ENCODE data around the gene MS4A6A. TPM values are rescaled to one million over a fixed set of nuclear protein-coding genes. Genes with fewer than 3 reads are reported as not detected.
"Not testable (repeated sequence)": the region's sequence is repeated elsewhere in the genome, so short reads cannot be mapped to it uniquely, and the experiment has no call there.

MS4A6A gene
- polyA plus RNA-seq, 1 donor from 2014 or later, result 2.4 TPM

- peaks cover 15% of the 10 kb centered on the region for H3K27me3 Mint-ChIP-seq
- H3K4me3 Mint-ChIP-seq, result no peak overlapping the region
- peaks cover 0 to 9% (median 0%) of the 10 kb centered on the region in 3 donors for H3K9me3 Mint-ChIP-seq
- H3K4me1 Mint-ChIP-seq, result no peaks in the 10 kb centered on the region
- peak overlapping the region in 1 of 3 donors; percentile 11 for H3K27ac Mint-ChIP-seq
- peaks cover 2% of the 10 kb centered on the region for H3K36me3 Mint-ChIP-seq
These were observed 18.3 kb downstream of the MS4A6A start for GRCh38 chr11:60164550-60165075.

DNA sequence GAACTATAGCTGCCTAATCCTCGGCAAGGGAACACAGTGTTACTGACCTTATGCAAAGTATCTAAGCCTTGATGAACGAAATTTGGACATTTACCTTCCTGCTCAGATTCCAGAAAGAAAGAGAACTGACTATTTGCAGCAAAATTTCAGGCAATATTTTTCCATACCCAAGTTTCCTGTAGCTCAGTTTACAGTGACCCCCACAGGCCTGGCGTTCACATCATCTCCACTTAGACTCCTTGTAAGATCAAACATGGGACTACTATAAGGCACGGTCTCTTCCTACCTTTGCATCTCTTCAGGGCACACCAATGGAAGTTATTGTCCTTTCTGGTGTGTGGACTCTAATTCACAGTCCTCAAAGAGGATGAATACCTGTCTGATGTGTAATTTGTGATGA lies 21.1 kb downstream of the MS4A6A start:
- H3K4me1 Mint-ChIP-seq, result no peaks in the 10 kb centered on the region
- H3K9me3 Mint-ChIP-seq, result peaks cover 0 to 5% (median 0%) of the 10 kb centered on the region in 3 donors
- H3K36me3 Mint-ChIP-seq, result peaks cover 2% of the 10 kb centered on the region
- no peak overlapping the region for H3K4me3 Mint-ChIP-seq
- H3K27ac Mint-ChIP-seq, result no peak overlapping the region
- H3K27me3 Mint-ChIP-seq, result peaks cover 20% of the 10 kb centered on the region

DNA sequence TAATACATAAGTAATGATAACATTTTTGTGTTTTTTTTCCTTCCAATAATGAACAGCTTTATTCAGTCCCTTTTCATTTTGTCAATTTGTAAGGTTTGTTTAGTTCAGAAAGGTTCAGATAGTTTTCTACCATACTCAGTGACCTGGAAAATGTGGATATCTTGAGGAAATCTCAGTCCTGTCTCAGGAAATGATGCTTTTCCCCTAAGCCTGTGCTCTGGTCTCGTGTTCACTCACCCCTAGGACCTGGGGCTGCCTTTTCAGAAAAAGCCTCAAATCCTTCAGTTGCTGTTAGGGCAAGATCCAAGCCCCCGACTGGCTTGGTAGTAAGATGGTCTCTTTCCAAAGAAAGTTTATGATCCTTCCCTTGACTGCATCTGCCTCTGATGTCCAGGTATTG lies 21.8 kb downstream of the MS4A6A start:
- Mint-ChIP-seq H3K9me3 (peaks cover 1 to 5% (median 2%) of the 10 kb centered on the region in 3 donors), H3K4me1 (no peaks in the 10 kb centered on the region), H3K27ac (no peak overlapping the region), H3K36me3 (peaks cover 2% of the 10 kb centered on the region), H3K27me3 (peaks cover 18% of the 10 kb centered on the region), H3K4me3 (no peak overlapping the region)

- Mint-ChIP-seq H3K4me1 (no peaks in the 10 kb centered on the region), H3K9me3 (peaks cover under 1 to 6% (median 2%) of the 10 kb centered on the region in 3 donors), H3K27me3 (peaks cover 17% of the 10 kb centered on the region), H3K4me3 (no peak overlapping the region), H3K27ac (no peak overlapping the region), H3K36me3 (peaks cover 2% of the 10 kb centered on the region)
These were observed 23.0 kb downstream of the MS4A6A start for GRCh38 chr11:60159868-60160267.

DNA sequence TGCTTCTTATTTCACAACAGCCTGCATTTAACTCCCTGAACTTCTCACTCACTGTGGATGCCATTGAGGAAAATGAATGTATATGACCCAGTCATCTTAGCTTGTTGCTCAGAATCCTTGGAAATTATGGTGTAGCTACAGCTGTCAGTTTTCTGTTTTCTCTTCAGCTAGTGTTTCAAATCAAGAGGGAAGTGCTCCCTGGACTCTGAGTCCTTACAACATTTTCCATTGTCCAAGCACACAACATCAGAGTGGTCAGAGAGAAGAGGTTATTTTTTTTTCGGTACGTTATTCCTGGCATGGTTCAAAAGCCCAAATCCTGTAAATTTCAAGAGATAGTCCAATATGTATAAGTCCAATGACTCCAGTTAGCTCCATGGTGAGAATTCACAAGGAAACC lies 23.6 kb downstream of the MS4A6A start:
- Mint-ChIP-seq H3K4me1 (no peaks in the 10 kb centered on the region), H3K27ac (no peak overlapping the region), H3K9me3 (peaks cover 0 to 6% (median 2%) of the 10 kb centered on the region in 3 donors), H3K27me3 (peaks cover 17% of the 10 kb centered on the region), H3K36me3 (peaks cover 2% of the 10 kb centered on the region), H3K4me3 (no peak overlapping the region)

DNA sequence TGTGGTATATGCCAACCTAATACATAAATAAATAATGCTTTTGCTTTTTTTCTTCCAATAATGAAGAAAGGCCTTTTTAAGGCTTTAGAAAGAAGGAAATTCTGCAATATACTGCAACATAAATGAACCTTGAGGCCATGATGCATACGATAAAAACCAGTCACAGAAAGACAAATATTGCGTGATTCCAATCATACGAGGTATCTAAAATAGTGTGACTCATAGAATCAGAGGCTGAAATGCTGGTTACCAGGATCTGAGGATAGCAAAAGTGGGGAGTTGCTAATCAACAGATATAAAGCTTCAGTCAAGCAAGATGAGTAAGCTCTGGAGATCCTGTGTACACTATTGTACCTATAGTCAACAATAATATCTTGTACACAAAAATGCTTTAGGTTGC lies 24.2 kb downstream of the MS4A6A start:
- Mint-ChIP-seq H3K9me3 (peaks cover 0 to 6% (median 2%) of the 10 kb centered on the region in 3 donors), H3K27me3 (peaks cover 17% of the 10 kb centered on the region), H3K36me3 (peaks cover 2% of the 10 kb centered on the region), H3K4me1 (no peaks in the 10 kb centered on the region), H3K27ac (no peak overlapping the region), H3K4me3 (no peak overlapping the region)

- Mint-ChIP-seq H3K36me3 (peaks cover 2% of the 10 kb centered on the region), H3K27me3 (peaks cover 13% of the 10 kb centered on the region), H3K9me3 (peaks cover 2 to 6% (median 2%) of the 10 kb centered on the region in 3 donors), H3K4me3 (no peak overlapping the region), H3K27ac (no peak overlapping the region), H3K4me1 (no peaks in the 10 kb centered on the region)
These were observed 27.0 kb downstream of the MS4A6A start for GRCh38 chr11:60155931-60156330.

GRCh38 chr11:60152727-60153126 lies 30.2 kb downstream of the MS4A6A start:
- H3K27me3 Mint-ChIP-seq, result peaks cover 11% of the 10 kb centered on the region
- not testable (repeated sequence) for H3K36me3 Mint-ChIP-seq

GRCh38 chr11:60150279-60150678 lies 32.6 kb downstream of the MS4A6A start:
- Mint-ChIP-seq H3K4me3 (no peak overlapping the region), H3K27me3 (no peaks in the 10 kb centered on the region), H3K27ac (no peak overlapping the region), H3K36me3 (no peaks in the 10 kb centered on the region), H3K9me3 (peaks cover 0 to 2% (median 0%) of the 10 kb centered on the region in 3 donors), H3K4me1 (no peaks in the 10 kb centered on the region)

More at GRCh38 chr11:60152727-60153126, 30.2 kb downstream of the MS4A6A start:
- H3K4me3 Mint-ChIP-seq, H3K4me1 Mint-ChIP-seq, H3K27ac Mint-ChIP-seq, H3K9me3 Mint-ChIP-seq: not testable (repeated sequence)

GRCh38 chr11:60145677-60146076 lies 37.2 kb downstream of the MS4A6A start:
- Mint-ChIP-seq H3K4me1 (no peaks in the 10 kb centered on the region), H3K27me3 (no peaks in the 10 kb centered on the region), H3K9me3 (no peaks in the 10 kb centered on the region), H3K27ac (no peak overlapping the region), H3K36me3 (no peaks in the 10 kb centered on the region), H3K4me3 (no peak overlapping the region)

DNA sequence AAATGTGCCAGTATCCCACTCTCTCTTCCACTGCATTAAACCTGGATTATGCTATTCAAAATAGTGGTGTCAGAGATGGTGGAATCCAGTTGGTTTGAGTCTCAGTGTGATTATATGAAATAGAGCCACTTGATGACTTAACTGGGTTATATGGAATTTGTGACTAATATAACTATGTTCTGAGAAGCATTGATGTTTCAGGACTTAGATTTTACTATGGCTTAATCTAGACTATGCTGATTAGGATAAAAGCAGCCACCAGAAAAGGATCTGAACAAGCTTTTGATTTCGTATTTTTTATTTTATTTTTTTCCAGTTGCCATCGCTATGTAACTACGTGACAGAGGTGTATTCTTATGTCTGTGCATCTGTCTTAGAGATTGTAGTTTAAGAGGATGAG lies 39.1 kb downstream of the MS4A6A start:
- no peaks in the 10 kb centered on the region for H3K4me1 Mint-ChIP-seq
- H3K4me3 Mint-ChIP-seq, result no peak overlapping the region
- H3K27me3 Mint-ChIP-seq, result no peaks in the 10 kb centered on the region
- H3K36me3 Mint-ChIP-seq, result no peaks in the 10 kb centered on the region
- H3K9me3 Mint-ChIP-seq, result no peaks in the 10 kb centered on the region
- H3K27ac Mint-ChIP-seq, result no peak overlapping the region

DNA sequence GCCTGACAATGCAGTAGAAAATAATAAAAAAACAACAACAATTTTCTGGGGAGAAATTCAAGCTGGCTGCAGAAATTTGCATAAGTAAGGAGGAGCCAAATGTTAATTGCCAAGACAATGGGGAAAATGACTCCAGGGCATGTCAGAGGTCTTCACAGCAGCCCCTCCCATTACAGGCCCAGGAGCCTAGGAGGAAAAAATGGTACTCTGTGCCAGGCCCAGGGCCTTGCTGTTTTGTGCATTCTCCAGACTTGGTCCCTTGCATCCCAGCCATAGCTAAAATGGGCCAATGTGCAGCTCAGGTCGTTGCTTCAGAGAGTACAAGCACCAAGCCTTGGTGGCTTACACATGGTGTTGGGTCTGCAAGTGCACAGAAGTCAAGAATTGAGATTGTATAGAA lies 49.0 kb downstream of the MS4A6A start:
- peaks cover 3% of the 10 kb centered on the region for H3K36me3 Mint-ChIP-seq
- H3K9me3 Mint-ChIP-seq, result peaks cover 0 to 15% (median 3%) of the 10 kb centered on the region in 3 donors
- no peak overlapping the region for H3K4me3 Mint-ChIP-seq
- H3K27ac Mint-ChIP-seq, result no peak overlapping the region
- H3K27me3 Mint-ChIP-seq, result peaks cover 1% of the 10 kb centered on the region
- no peaks in the 10 kb centered on the region for H3K4me1 Mint-ChIP-seq

DNA sequence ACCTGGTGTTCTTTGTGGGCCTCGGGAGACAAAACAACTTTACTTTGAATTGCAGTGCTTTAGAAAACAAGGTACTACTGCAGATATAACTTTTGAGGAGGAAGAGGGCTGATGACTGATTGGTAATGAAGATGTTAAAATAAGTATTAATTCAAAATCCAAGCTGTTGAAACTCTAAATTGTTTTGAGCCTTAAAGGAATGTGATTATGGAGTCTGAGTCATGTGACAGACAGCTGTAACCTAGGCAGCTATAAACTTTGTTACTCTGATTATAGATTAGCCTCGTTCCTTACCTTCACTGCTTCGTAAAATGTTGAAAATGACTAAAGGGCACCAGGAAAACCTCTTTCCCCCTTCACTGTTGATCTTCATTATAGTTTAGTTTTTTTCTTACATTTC lies 51.0 kb downstream of the MS4A6A start:
- no peak overlapping the region for H3K4me3 Mint-ChIP-seq
- peaks cover 0 to 10% (median 3%) of the 10 kb centered on the region in 3 donors for H3K9me3 Mint-ChIP-seq
- peaks cover 3% of the 10 kb centered on the region for H3K36me3 Mint-ChIP-seq
- no peaks in the 10 kb centered on the region for H3K4me1 Mint-ChIP-seq
- peaks cover 1% of the 10 kb centered on the region for H3K27me3 Mint-ChIP-seq
- H3K27ac Mint-ChIP-seq, result no peak overlapping the region

- H3K4me1 Mint-ChIP-seq, result no peaks in the 10 kb centered on the region
- peaks cover 3% of the 10 kb centered on the region for H3K36me3 Mint-ChIP-seq
- H3K9me3 Mint-ChIP-seq, result peaks cover 0 to 5% (median 0%) of the 10 kb centered on the region in 3 donors
- peaks cover 1% of the 10 kb centered on the region for H3K27me3 Mint-ChIP-seq
- H3K4me3 Mint-ChIP-seq, result no peak overlapping the region
- no peak overlapping the region for H3K27ac Mint-ChIP-seq
These were observed 52.4 kb downstream of the MS4A6A start for GRCh38 chr11:60130496-60130895.

- peaks cover 1% of the 10 kb centered on the region for H3K27me3 Mint-ChIP-seq
- H3K4me1 Mint-ChIP-seq, result no peaks in the 10 kb centered on the region
- H3K36me3 Mint-ChIP-seq, result peaks cover 3% of the 10 kb centered on the region
- no peak overlapping the region for H3K27ac Mint-ChIP-seq
- H3K4me3 Mint-ChIP-seq, result no peak overlapping the region
- peaks cover 0 to 5% (median 0%) of the 10 kb centered on the region in 3 donors for H3K9me3 Mint-ChIP-seq
These were observed 53.0 kb downstream of the MS4A6A start for GRCh38 chr11:60129853-60130252.

DNA sequence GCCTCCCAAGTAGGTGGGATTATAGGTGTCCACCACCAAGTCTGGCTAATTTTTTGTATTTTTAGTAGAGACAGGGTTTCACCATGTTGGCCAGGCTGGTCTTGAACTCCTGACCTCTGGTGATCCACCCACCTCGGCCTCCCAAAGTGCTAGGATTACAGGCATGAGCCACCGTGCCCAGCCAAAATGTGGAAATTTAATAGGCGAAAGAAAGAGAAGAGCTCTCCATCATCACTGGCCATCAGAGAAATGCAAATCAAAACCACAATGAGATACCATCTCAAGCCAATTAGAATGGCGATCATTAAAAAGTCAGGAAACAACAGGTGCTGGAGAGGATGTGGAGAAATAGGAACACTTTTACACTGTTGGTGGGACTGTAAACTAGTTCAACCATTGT lies 54.0 kb downstream of the MS4A6A start:
- not testable (repeated sequence) for H3K36me3 Mint-ChIP-seq, H3K27me3 Mint-ChIP-seq, H3K27ac Mint-ChIP-seq, H3K4me3 Mint-ChIP-seq, H3K9me3 Mint-ChIP-seq, H3K4me1 Mint-ChIP-seq
